K562 (cell line): ENCODE measurements around the gene CALCB. TPM values are rescaled to one million over a fixed set of nuclear protein-coding genes. Genes with fewer than 3 reads are reported as not detected.

Source experiments
- ATAC-seq: fragments of 200-7000 bp; cut with Tn5 transposase; 3 replicates; pipeline ENCODE4 v1.9.1; 2020; ENCODE audit warnings: moderate library complexity
- BruUV-seq: library from RNA; stranded (reverse); fragments of 400-500 nt; replicated peaks from 2 replicates; lab custom pipeline; 2021; lab: Mats Ljungman, UMichigan
- CTCF ChIA-PET: fragments of 300-600 bp; formaldehyde crosslinking; extraction: SDS; loops from one replicate; lab custom pipeline; 2021; ENCODE audit warnings: low intra/inter-chr PET ratio; lab: Yijun Ruan, JAX
- POLR2A ChIA-PET: fragments of 300-600, 350-650 bp; sonication (Branson Sonifier 250); formaldehyde crosslinking; extraction: SDS; loops from one replicate; lab custom pipeline; 2021; ENCODE audit warnings: antibody characterized with exemption, inconsistent platforms; lab: Yijun Ruan, JAX
- DNase-seq, 4 experiments: peaks; one replicate each; pipeline versions ENCODE4 v3.0.0 to v3.0.0-alpha.2; 2011 to 2018; ENCODE audit warnings: low spot score in 3 of 4, mixed read lengths in 3 of 4; ENCODE audit errors: extremely low read depth in 1 of 4
- FAIRE-seq: peaks from 2 replicates; lab custom pipeline; 2011; peaks lifted over from hg19 to GRCh38; lab: Jason Lieb, UNC
- H2AFZ ChIP-seq: 2 replicates; pipeline ENCODE4 v1.6.0; 2011; ENCODE audit warnings: low read depth, low read length, control low read depth, inconsistent platforms
- H3K27ac ChIP-seq: fragments of 200-600 bp; 3 replicates; pipeline ENCODE4 v1.8.0; 2011; ENCODE audit warnings: low read depth, mild to moderate bottlenecking, control low read depth, inconsistent platforms, low read length, moderate library complexity, mixed read lengths; ENCODE audit errors: extremely low read depth
- H3K27me3 ChIP-seq, 2 experiments: fragments of 300-600 bp in 1 of 2; 2 replicates in 1 of 2; 3 replicates in 1 of 2; pipeline versions ENCODE4 v1.6.0 to v1.8.0; 2011; ENCODE audit warnings: inconsistent platforms in 2 of 2, low read length in 2 of 2, mild to moderate bottlenecking in 1 of 2, mixed read lengths in 1 of 2, moderate library complexity in 1 of 2; ENCODE audit not compliant: control insufficient read depth in 2 of 2, insufficient read depth in 2 of 2
- H3K36me3 ChIP-seq: fragments of 300-600 bp; 3 replicates; pipeline ENCODE4 v1.8.0; 2011; ENCODE audit warnings: mild to moderate bottlenecking, low read length, inconsistent platforms; ENCODE audit not compliant: control insufficient read depth, insufficient read depth
- H3K4me1 ChIP-seq, 2 experiments: fragments of 200-600 bp in 1 of 2; replicated peaks in 1 of 2; 2 replicates in 1 of 2; 3 replicates in 1 of 2; pipeline versions ENCODE4 v1.5.1 to v1.8.0; 2011; ENCODE audit warnings: inconsistent platforms in 2 of 2, low read length in 2 of 2, mild to moderate bottlenecking in 1 of 2, mixed read lengths in 1 of 2, moderate library complexity in 1 of 2; ENCODE audit not compliant: control insufficient read depth in 2 of 2, insufficient read depth in 2 of 2
- H3K4me2 ChIP-seq: 2 replicates; pipeline ENCODE4 v1.6.1; 2011; ENCODE audit warnings: low read length, control low read depth, inconsistent platforms, mixed read lengths; ENCODE audit not compliant: insufficient read depth
- H3K4me3 ChIP-seq: fragments of 200-600 bp; sonication (generic), shearing (Covaris generic); 2 replicates; pipeline ENCODE4 v1.5.1; 2016; ENCODE audit warnings: control low read depth, inconsistent platforms
- H3K79me2 ChIP-seq: fragments of 200-600 bp; 3 replicates; pipeline ENCODE4 v1.8.0; 2011; ENCODE audit warnings: low read length, inconsistent platforms; ENCODE audit not compliant: control insufficient read depth, insufficient read depth
- H3K9ac ChIP-seq, 2 experiments: 2 replicates each; pipeline versions ENCODE4 v1.6.0 to v1.6.1; 2011; ENCODE audit warnings: low read depth in 2 of 2, low read length in 2 of 2, control low read depth in 1 of 2, inconsistent platforms in 1 of 2, mild to moderate bottlenecking in 1 of 2, mixed read lengths in 1 of 2; ENCODE audit not compliant: insufficient read depth in 1 of 2
- H3K9me1 ChIP-seq: one replicate; pipeline ENCODE4 v1.6.0; 2011; ENCODE audit warnings: inconsistent platforms, mild to moderate bottlenecking, low read length, moderate library complexity; ENCODE audit not compliant: control insufficient read depth, insufficient read depth
- H3K9me3 ChIP-seq: replicated peaks from 2 replicates; pipeline ENCODE4 v1.5.1; 2011; ENCODE audit warnings: low read depth, low read length, inconsistent platforms; ENCODE audit not compliant: control insufficient read depth, insufficient read depth
- H4K20me1 ChIP-seq: replicated peaks from 2 replicates; pipeline ENCODE4 v1.6.1; 2011; ENCODE audit warnings: low read length, inconsistent platforms, mixed read lengths; ENCODE audit not compliant: control insufficient read depth, insufficient read depth
- ATF2 ChIP-seq: sonication (generic); formaldehyde crosslinking; IDR thresholded peaks from 2 replicates; pipeline ENCODE4 v1.8.1; 2022; ENCODE audit warnings: missing genetic modification reagents
- BRF1 ChIP-seq: IDR thresholded peaks from 3 replicates; pipeline ENCODE4 v1.6.1; 2011; ENCODE audit warnings: borderline replicate concordance, mild to moderate bottlenecking; ENCODE audit not compliant: insufficient read length; ENCODE audit errors: extremely low read depth
- CTCF ChIP-seq, 3 experiments: IDR thresholded peaks in 2 of 3; conservative IDR thresholded peaks in 1 of 3; 2 replicates each; pipeline ENCODE4 v1.5.1; 2011 to 2012; ENCODE audit warnings: low read length in 3 of 3, mild to moderate bottlenecking in 3 of 3, control low read depth in 2 of 3, improper control_type of control experiment in 1 of 3, inconsistent platforms in 1 of 3, low read depth in 1 of 3, mixed read lengths in 1 of 3, moderate library complexity in 1 of 3; ENCODE audit not compliant: insufficient read depth in 2 of 3
- EP400 ChIP-seq: fragments of 450-650 bp; IDR thresholded peaks from 2 replicates; pipeline ENCODE4 v1.6.1; 2017; ENCODE audit warnings: antibody characterized with exemption, mild to moderate bottlenecking, moderate library complexity
- ERF ChIP-seq: fragments of 450-650 bp; formaldehyde crosslinking; IDR thresholded peaks from 2 replicates; pipeline ENCODE4 v1.4.0; 2020; ENCODE audit warnings: mild to moderate bottlenecking, mixed read lengths
- FOXJ3 ChIP-seq: sonication (generic); formaldehyde crosslinking; IDR thresholded peaks from 2 replicates; pipeline ENCODE4 v1.4.0; 2020; ENCODE audit warnings: mild to moderate bottlenecking, missing genetic modification reagents
- MEIS2 ChIP-seq: fragments of 450-650 bp; IDR thresholded peaks from 2 replicates; pipeline ENCODE4 v1.6.1; 2014; ENCODE audit warnings: mild to moderate bottlenecking; ENCODE audit not compliant: partially characterized antibody
- PHF20 ChIP-seq: fragments of 450-650 bp; IDR thresholded peaks from 2 replicates; pipeline ENCODE4 v1.6.1; 2018; ENCODE audit not compliant: partially characterized antibody
- PRPF4 ChIP-seq: fragments of 200-400 bp; formaldehyde crosslinking; IDR thresholded peaks from one replicate; pipeline ENCODE4 v1.6.1; 2017; ENCODE audit warnings: low read length, low read depth, mild to moderate bottlenecking; ENCODE audit not compliant: insufficient read depth, poor library complexity, severe bottlenecking
- RCOR1 ChIP-seq, 2 experiments: IDR thresholded peaks; 2 replicates each; pipeline ENCODE4 v1.6.1; 2012; ENCODE audit warnings: low read depth in 2 of 2, low read length in 2 of 2, borderline replicate concordance in 1 of 2, improper control_type of control experiment in 1 of 2
- SREBF1 ChIP-seq: fragments of 150-350 bp; IDR thresholded peaks from 2 replicates; pipeline ENCODE4 v1.6.1; 2014; ENCODE audit warnings: antibody characterized with exemption, low read depth, low read length, borderline replicate concordance
- STAT6 ChIP-seq: sonication (generic); formaldehyde crosslinking; IDR thresholded peaks from 2 replicates; pipeline ENCODE4 v1.8.1; 2023; ENCODE audit warnings: mild to moderate bottlenecking, missing genetic modification reagents
- ZNF695 ChIP-seq: fragments of 450-650 bp; formaldehyde crosslinking; IDR thresholded peaks from 2 replicates; pipeline ENCODE4 v1.4.0; 2020; ENCODE audit warnings: mild to moderate bottlenecking, moderate library complexity
- ZNF699 ChIP-seq: fragments of 250-450 bp; sonication (Bioruptor Pico); IDR thresholded peaks from 2 replicates; pipeline ENCODE4 v1.8.0; 2021; ENCODE audit warnings: mild to moderate bottlenecking, moderate library complexity; ENCODE audit not compliant: insufficient replicate concordance
- WGBS: fragments of 100-300 bp; shearing (Covaris generic); methylation state at CpG from one replicate; pipeline ENCODE4 v1.1.6; 2016; ENCODE audit warnings: low coverage, mixed read lengths; ENCODE audit not compliant: insufficient coverage; ENCODE audit errors: missing lambda C conversion rate; 5-methylcytosine and 5-hydroxymethylcytosine counted together
- in situ Hi-C: fragments of 300-500 bp; cut with MboI; formaldehyde crosslinking; loops from 4 replicates; pipeline ENCODE4 v1.15.0; 2018; ENCODE audit warnings: inconsistent platforms, mixed read lengths
- intact Hi-C: fragments of 100-400 bp; cut with micrococcal nuclease; formaldehyde crosslinking; loops from 2 replicates; pipeline ENCODE4 v1.14.2; 2022
- polyA plus RNA-seq, 8 experiments: library from polyadenylated mRNA; depleted of rRNA in 4 of 8; stranded (reverse) in 5 of 8; unstranded in 3 of 8; fragments of >200 nt; fragmentation: Nextera tagmentation in 2 of 8; fragmentation: Illumina TruSeq in 1 of 8; extraction: Ambion mirVana in 2 of 8; extraction: Trizol in 1 of 8; gene quantifications; 2 replicates each; pipeline versions ENCODE4 v1.2.1 to v1.2.3, GENCODE V29; 2011 to 2014; ENCODE audit warnings: inconsistent platforms in 1 of 8, missing spikeins in 1 of 8
- total RNA-seq, 7 experiments: library from RNA; depleted of rRNA in 6 of 7; stranded (reverse); fragments of >200 nt in 6 of 7; fragmentation: Illumina TruSeq in 2 of 7; extraction: Trizol in 2 of 7; gene quantifications; 2 replicates each; pipeline versions ENCODE4 v1.2.1 to v1.2.3, GENCODE V29; 2011 to 2021; ENCODE audit warnings: low replicate concordance in 1 of 7

Gene CALCB
- total and polyA plus RNA-seq, 9 of the 15 experiments (the other 6 are each of a cell fraction or from before 2014, with no cell fraction given) = not detected

GRCh38 chr11:15074206-15075161 is 1.1 kb downstream of the CALCB start:
- H3K4me1 ChIP-seq = peaks cover 0 to 11% of the 10 kb centered on the region in 2 experiments; a peak in 2 of 5 replicates
- POLR2A ChIA-PET = interaction anchor here (0.6 to 1.3 kb wide), 3 partner anchors 11 to 265 kb away, joined by 3 read pairs; no protein-coding TSS in a partner anchor
- peak; percentile 99 for ATAC-seq
- intact Hi-C loops = loop anchor here (1.0 to 10.0 kb wide), 4 partner anchors 35 to 280 kb away; no protein-coding TSS in a partner anchor
- H3K79me2 ChIP-seq = no peaks in the 10 kb centered on the region
- 7% methylated on average over 23 of the region's 33 CpGs for WGBS
- no peaks in the 10 kb centered on the region for H3K36me3 ChIP-seq
- peak overlapping the region; percentile 40; the same call in 1 of the 2 replicates for H2AFZ ChIP-seq
- no peaks in the 10 kb centered on the region for H4K20me1 ChIP-seq
- CTCF ChIA-PET = interaction anchor here (1.3 to 2.6 kb wide), 2 partner anchors 166 to 285 kb away, joined by 7 to 13 read pairs; no protein-coding TSS in a partner anchor
- no peaks in the 10 kb centered on the region for H3K9me1 ChIP-seq
- H3K27me3 ChIP-seq = peaks cover 3 to 31% of the 10 kb centered on the region in 2 experiments; a peak in 4 of 5 replicates
- H3K27ac ChIP-seq = no peak overlapping the region
- H3K4me2 ChIP-seq = no peak overlapping the region
- H3K4me3 ChIP-seq = no peak overlapping the region
- peak; percentile 51 to 77 (median 52) for DNase-seq
- no TSS peak for BruUV-seq
- H3K9ac ChIP-seq = no peak overlapping the region
- in situ Hi-C loops = no loop called here
- peak; percentile 98 for FAIRE-seq
- H3K9me3 ChIP-seq = no peaks in the 10 kb centered on the region
- TF ChIP-seq ERF (CRISPR knock-in tag) (no peak), CTCF (IDR thresholded peaks at IDR 0.05 in 2 of 3, conservative IDR thresholded peaks at IDR 0.05 in 1 of 3; ENCODE audit: insufficient read depth in 2 of 3, low read depth in 1 of 3, low read length in 3 of 3) (peak; percentile 76 to 79 (median 78)), FOXJ3 (CRISPR knock-in tag) (no peak), ATF2 (CRISPR knock-in tag) (no peak), RCOR1 (IDR thresholded peaks at IDR 0.05; ENCODE audit: borderline replicate concordance in 1 of 2, low read depth in 2 of 2, low read length in 2 of 2) (no peak), STAT6 (CRISPR knock-in tag) (no peak), ZNF695 (CRISPR knock-in tag) (no peak), SREBF1 (no peak), ZNF699 (no peak), MEIS2 (no peak), EP400 (no peak), PHF20 (no peak), PRPF4 (no peak), BRF1 (no peak)
